ENCODE results near the gene PTRH1. TPM values are rescaled to one million over a fixed set of nuclear protein-coding genes. Genes with fewer than 3 reads are reported as not detected.

Gene PTRH1
- total RNA-seq, 1 experiment from 2014 or later, result 15.6 TPM

GRCh38 chr9:127741831-127742434 lies 26.5 kb upstream of the PTRH1 start:
- peak; percentile 73 for DNase-seq (ENCODE audit: low read depth)

- DNase-seq (ENCODE audit: low read depth), result no peak
Measured at GRCh38 chr9:127739614-127740330, 24.3 kb upstream of the PTRH1 start.

DNA sequence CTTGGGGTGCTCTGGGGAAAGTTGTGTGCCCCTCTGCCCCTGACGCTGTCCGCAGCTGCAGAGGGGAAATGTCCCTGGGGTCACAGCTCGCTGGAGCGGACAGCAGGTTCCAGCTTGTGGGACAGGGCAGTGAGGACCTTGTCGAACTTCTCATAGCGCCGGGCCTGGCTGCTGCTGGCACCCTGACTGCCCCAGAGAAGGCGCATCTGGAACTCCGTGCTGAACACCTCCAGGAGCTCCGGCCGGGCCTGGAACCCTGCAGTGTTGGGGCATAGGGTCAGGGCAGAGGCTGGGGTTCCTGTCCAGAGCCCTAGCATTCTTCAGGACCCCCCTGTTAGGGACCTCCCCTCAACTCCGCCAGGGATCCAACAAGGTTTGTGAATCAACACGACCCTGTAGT lies 23.2 kb upstream of the PTRH1 start:
- DNase-seq (ENCODE audit: low read depth), result no peak

DNA sequence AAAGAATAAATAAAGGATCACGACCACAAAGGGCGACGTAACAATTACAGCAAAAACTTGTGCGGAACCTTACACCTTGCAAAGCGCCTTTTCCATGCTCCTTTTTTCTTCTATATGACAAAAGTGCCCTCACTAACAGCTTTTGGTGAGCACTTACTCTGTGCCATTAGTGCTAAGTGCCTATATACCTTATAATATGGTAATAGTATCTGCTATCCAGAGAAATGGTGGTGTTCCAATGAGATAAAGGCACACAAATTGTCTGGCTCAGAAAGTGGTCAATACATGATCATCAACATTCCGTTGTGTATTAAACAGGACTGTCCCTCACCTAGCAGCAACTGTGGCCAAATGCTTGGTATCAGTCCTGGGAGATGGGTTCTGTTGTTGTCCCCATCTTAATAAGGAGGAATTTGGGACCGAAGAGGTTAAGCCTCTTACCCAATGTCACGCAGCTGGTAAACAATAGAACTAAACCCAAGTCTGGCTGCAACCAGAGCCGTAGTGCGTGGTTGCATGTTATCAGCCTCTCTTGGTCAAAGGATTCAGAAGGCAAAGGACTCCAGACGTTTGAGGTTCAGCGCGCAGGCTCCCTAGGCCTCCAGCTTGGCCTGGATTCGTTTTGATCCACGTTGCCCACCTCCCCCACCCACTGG lies 20.2 kb upstream of the PTRH1 start:
- DNase-seq (ENCODE audit: low read depth), result no peak

- DNase-seq (ENCODE audit: low read depth), result peak; percentile 91
Measured at GRCh38 chr9:127734747-127735529, 19.5 kb upstream of the PTRH1 start, which contains the start of gene TOR2A. TOR2A (minus strand) TSS chr9:127735294; CDS start chr9:127735270, 24 bp downstream.

DNA sequence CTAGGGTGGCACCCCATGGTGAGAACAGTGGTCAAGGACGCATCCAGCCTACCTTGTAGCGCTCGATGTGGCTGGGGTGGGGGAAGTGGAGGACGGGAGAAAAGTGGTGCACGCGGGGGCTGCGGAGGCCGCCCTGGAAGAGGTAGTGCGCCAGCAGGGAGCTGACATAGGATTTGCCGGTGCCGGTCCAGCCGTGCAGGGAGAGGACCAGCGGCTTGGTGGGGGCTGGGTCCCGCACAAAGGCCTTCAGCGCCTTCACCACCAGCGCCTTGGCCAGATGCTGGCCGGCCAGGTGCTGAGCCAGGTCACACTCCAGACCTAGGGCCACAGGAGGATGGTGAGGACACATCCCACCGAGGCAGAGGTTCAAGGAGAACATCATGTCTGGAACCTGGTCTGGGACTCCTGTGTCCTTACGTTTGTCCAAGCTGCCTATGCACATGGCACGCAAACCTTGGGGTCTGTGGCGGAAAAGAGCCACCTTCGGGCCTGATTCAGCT lies 18.8 kb upstream of the PTRH1 start:
- no peak for DNase-seq (ENCODE audit: low read depth)

DNA sequence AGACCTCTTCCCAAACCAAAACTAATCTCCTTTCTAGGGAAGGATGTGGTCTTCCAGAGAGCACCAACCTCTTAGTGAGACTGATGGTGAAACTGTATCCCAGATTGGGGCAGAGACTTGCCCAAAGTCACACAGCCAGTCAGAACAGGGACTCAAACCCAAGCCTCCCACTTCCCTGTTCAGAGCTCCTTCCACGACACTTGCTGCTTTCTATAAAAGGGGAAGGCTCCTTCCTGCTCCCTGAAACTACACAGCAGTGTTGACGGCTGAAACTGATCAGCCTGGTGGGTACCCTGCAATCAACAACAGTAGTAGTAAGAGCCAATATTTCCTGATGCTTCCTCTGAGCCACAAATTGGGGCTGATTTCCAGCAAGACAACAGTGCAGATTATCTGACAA lies 18.2 kb upstream of the PTRH1 start:
- no peak for DNase-seq (ENCODE audit: low read depth)

- no peak for DNase-seq (ENCODE audit: low read depth)
Measured at GRCh38 chr9:127732444-127732843, 17.0 kb upstream of the PTRH1 start.

DNA sequence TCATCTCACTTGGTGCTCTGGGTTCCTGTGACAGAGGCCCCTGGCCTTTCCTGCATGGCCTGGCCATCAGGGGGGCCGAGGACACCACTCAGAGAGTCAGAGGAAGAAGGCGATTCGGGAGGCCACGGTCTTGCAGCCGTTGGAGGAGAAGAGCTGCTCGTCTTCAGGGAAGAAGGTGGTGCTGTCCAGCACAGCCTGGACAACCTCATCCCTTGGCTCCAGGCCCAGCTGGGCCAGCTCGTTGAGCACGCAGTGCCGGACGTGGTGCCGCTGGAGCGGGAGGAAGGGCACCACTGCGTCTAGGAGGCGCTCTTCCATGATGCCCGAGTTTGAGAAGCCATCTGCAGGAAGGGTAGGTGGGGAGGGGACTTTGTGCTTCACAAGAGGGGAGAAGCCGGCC lies 16.5 kb upstream of the PTRH1 start:
- DNase-seq (ENCODE audit: low read depth), result no peak

GRCh38 chr9:127730799-127731410 lies 15.4 kb upstream of the PTRH1 start:
- no peak for DNase-seq (ENCODE audit: low read depth)

GRCh38 chr9:127730262-127730661 lies 14.8 kb upstream of the PTRH1 start:
- no peak for DNase-seq (ENCODE audit: low read depth)

GRCh38 chr9:127729522-127730256 lies 14.2 kb upstream of the PTRH1 start:
- DNase-seq (ENCODE audit: low read depth), result no peak

- DNase-seq (ENCODE audit: low read depth), result no peak
Measured at GRCh38 chr9:127728808-127729207, 13.3 kb upstream of the PTRH1 start.

- no peak for DNase-seq (ENCODE audit: low read depth)
Measured at GRCh38 chr9:127726871-127727270, 11.4 kb upstream of the PTRH1 start.

DNA sequence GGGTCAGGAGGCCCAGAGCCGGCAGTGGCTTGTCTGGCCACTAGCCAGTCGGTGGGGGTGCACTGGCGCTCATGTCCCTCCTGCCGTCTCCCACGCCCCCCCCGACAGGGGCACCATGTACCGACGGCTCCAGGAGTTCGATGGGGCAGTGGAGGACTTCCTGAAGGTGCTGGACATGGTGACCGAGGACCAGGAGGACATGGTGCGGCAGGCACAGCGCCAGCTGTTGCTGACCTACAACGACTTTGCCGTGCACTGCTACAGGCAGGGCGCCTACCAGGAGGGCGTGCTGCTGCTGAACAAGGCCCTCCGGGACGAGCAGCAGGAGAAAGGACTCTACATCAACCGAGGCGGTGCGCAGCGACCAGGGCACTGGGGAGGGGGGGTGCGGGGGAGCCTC lies 8.5 kb upstream of the PTRH1 start:
- no peak for DNase-seq (ENCODE audit: low read depth)

DNA sequence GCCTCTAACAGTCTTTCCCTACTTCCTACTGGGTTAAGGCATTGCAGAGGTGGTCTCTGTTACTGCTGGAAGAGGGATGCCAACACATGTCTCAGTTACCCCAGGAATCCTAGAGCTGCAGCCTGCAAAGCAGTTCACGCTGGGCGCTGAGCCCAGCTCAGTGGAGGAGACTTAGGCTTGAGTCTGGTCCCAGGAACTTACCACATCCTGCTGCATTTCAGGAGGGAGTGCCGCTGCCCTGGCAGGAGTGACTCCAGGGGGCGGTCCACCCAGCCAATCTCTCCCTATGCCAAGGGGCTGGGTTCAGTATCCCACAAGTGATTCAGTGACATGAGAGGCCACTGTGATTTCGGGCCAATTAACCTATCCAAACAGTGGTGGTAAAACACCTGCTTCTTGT lies 8.0 kb upstream of the PTRH1 start:
- DNase-seq (ENCODE audit: low read depth), result peak; percentile 70

DNA sequence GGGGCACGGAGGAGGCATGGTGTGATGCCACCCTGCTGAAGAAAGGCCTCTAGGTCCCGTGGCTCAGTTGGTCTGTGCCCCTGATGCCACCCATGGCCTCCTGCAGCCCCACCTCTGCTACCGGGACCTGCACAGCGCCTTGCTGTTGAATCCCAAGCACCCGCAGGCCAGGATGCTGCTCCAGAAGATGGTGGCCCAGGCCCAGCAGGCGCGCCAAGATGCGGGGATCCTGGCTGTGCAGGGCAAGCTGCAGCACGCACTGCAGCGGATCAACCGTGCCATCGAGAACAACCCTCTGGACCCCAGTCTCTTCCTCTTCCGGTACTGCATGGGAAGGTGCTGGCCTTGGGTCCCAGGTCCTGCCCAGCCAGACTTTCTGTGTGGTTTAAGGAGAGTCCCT lies 7.5 kb upstream of the PTRH1 start:
- no peak for DNase-seq (ENCODE audit: low read depth)

GRCh38 chr9:127722055-127722745 lies 6.7 kb upstream of the PTRH1 start:
- no peak for DNase-seq (ENCODE audit: low read depth)

DNA sequence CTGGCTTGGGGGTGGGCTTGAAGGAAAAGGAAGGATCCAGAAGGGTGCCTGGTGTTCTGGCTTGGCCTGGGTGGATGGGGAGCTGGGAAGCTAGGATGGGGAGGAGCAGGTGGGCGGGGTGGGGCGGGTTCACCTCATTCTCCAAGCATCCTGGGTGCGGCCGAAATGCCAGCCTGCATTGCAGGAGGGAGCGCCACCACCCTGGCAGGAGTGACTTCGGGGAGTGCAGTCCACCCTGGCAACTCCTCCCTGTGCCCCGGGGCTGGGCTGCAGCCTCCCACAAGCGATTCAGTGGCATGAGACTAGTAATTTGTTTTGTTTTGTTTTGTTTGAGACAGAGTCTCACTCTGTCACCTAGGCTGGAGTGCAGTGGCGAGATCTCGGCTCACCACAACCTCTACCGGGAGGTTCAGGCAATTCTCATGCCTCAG lies 5.9 kb upstream of the PTRH1 start:
- DNase-seq (ENCODE audit: low read depth), result no peak

- DNase-seq (ENCODE audit: low read depth), result no peak
Measured at GRCh38 chr9:127720865-127721227, 5.4 kb upstream of the PTRH1 start.

All from RPMI7951 (cell line).